DOHH2 (cell line): ENCODE measurements around the gene LRCH1.

Experiments used
- H3F3A ChIP-seq: fragments of 200-600 bp; sonication (generic), shearing (Covaris generic); 2 replicates; pipeline ENCODE4 v1.6.0; 2016; ENCODE audit warnings: antibody characterized with exemption, mild to moderate bottlenecking; ENCODE audit not compliant: control insufficient read depth, insufficient read depth
- H3K27ac ChIP-seq: fragments of 200-600 bp; sonication (generic); 2 replicates; pipeline ENCODE4 v1.5.1; 2014; ENCODE audit warnings: low read depth, mild to moderate bottlenecking, low read length, moderate library complexity
- H3K27me3 ChIP-seq: fragments of 200-600 bp; sonication (generic); 2 replicates; pipeline ENCODE4 v1.6.1; 2014; ENCODE audit warnings: mild to moderate bottlenecking, low read length, mixed read lengths; ENCODE audit not compliant: control insufficient read depth
- H3K36me3 ChIP-seq: fragments of 200-600 bp; sonication (generic); 2 replicates; pipeline ENCODE4 v1.6.1; 2014; ENCODE audit warnings: mild to moderate bottlenecking, low read length, moderate library complexity, mixed read lengths; ENCODE audit not compliant: control insufficient read depth
- H3K4me1 ChIP-seq: fragments of 200-600 bp; sonication (generic); 2 replicates; pipeline ENCODE4 v1.6.1; 2014; ENCODE audit warnings: mild to moderate bottlenecking, low read length, mixed read lengths; ENCODE audit not compliant: control insufficient read depth
- H3K4me2 ChIP-seq: fragments of 200-600 bp; sonication (generic); 2 replicates; pipeline ENCODE4 v1.6.0; 2014; ENCODE audit warnings: mild to moderate bottlenecking, low read length, moderate library complexity
- H3K4me3 ChIP-seq: fragments of 200-600 bp; sonication (generic); 2 replicates; pipeline ENCODE4 v1.5.1; 2014; ENCODE audit warnings: mild to moderate bottlenecking, low read length, mixed read lengths
- H3K79me2 ChIP-seq: fragments of 200-600 bp; sonication (generic); 2 replicates; pipeline ENCODE4 v1.6.1; 2014; ENCODE audit warnings: mild to moderate bottlenecking, low read length, mixed read lengths; ENCODE audit not compliant: control insufficient read depth
- H3K9me2 ChIP-seq: fragments of 200-600 bp; sonication (generic); replicated peaks from 2 replicates; pipeline ENCODE4 v1.6.1; 2014; ENCODE audit warnings: mild to moderate bottlenecking, low read length, mixed read lengths; ENCODE audit not compliant: control insufficient read depth
- H3K9me3 ChIP-seq: fragments of 200-600 bp; sonication (generic); 2 replicates; pipeline ENCODE4 v1.6.1; 2014; ENCODE audit warnings: antibody characterized with exemption, low read length, mixed read lengths; ENCODE audit not compliant: control insufficient read depth, insufficient read depth
- H4K20me1 ChIP-seq: fragments of 200-600 bp; sonication (generic); 2 replicates; pipeline ENCODE4 v1.6.0; 2014; ENCODE audit warnings: low read depth, mild to moderate bottlenecking, antibody characterized with exemption, low read length, moderate library complexity; ENCODE audit not compliant: control insufficient read depth, insufficient read depth
- CTCF ChIP-seq: fragments of 200-600 bp; sonication (generic); IDR thresholded peaks from one replicate; pipeline ENCODE4 v1.5.1; 2014; ENCODE audit warnings: antibody characterized with exemption, mild to moderate bottlenecking, low read depth, low read length; ENCODE audit not compliant: poor library complexity, severe bottlenecking
- EZH2phosphoT487 ChIP-seq: fragments of 200-600 bp; sonication (generic); IDR thresholded peaks from 2 replicates; pipeline ENCODE4 v1.6.1; 2017; ENCODE audit warnings: borderline replicate concordance, mild to moderate bottlenecking, antibody characterized with exemption, low read length, moderate library complexity, mixed read lengths

The LRCH1 gene

GRCh38 chr13:46665248-46665632, 112.3 kb downstream of the LRCH1 start:
- H3K4me1 ChIP-seq: peaks cover 46% of the 10 kb centered on the region
- H4K20me1 ChIP-seq: no peaks in the 10 kb centered on the region
- H3K79me2 ChIP-seq: peaks cover 39% of the 10 kb centered on the region
- H3K4me2 ChIP-seq: no peak overlapping the region
- H3F3A ChIP-seq: no peaks in the 10 kb centered on the region
- H3K27me3 ChIP-seq: no peaks in the 10 kb centered on the region
- H3K4me3 ChIP-seq: no peak overlapping the region
- H3K9me3 ChIP-seq: no peaks in the 10 kb centered on the region
- no peaks in the 10 kb centered on the region for H3K9me2 ChIP-seq
- H3K27ac ChIP-seq: no peak overlapping the region
- H3K36me3 ChIP-seq: peaks cover 12% of the 10 kb centered on the region
- TF ChIP-seq EZH2phosphoT487 (no peak), CTCF (no peak)

- no peaks in the 10 kb centered on the region for H3K9me3 ChIP-seq
- peaks cover 12% of the 10 kb centered on the region for H3K36me3 ChIP-seq
- H3K9me2 ChIP-seq: no peaks in the 10 kb centered on the region
- peaks cover 39% of the 10 kb centered on the region for H3K79me2 ChIP-seq
- H3F3A ChIP-seq: no peaks in the 10 kb centered on the region
- H4K20me1 ChIP-seq: no peaks in the 10 kb centered on the region
- no peak overlapping the region for H3K4me2 ChIP-seq
- H3K27ac ChIP-seq: no peak overlapping the region
- TF ChIP-seq CTCF (no peak), EZH2phosphoT487 (no peak)
- H3K4me3 ChIP-seq: no peak overlapping the region
- H3K4me1 ChIP-seq: peaks cover 46% of the 10 kb centered on the region
- H3K27me3 ChIP-seq: no peaks in the 10 kb centered on the region
These were observed 112.9 kb downstream of the LRCH1 start for GRCh38 chr13:46665633-46666482.

- Histone ChIP-seq H3K9me3 (no peaks in the 10 kb centered on the region), H3K4me3 (no peak overlapping the region), H3K4me1 (peaks cover 45% of the 10 kb centered on the region), H3K9me2 (no peaks in the 10 kb centered on the region), H3K36me3 (peaks cover 12% of the 10 kb centered on the region), H3K4me2 (no peak overlapping the region), H3K27ac (no peak overlapping the region), H3K79me2 (peaks cover 43% of the 10 kb centered on the region), H4K20me1 (no peaks in the 10 kb centered on the region), H3F3A (no peaks in the 10 kb centered on the region), H3K27me3 (no peaks in the 10 kb centered on the region)
- TF ChIP-seq CTCF (no peak), EZH2phosphoT487 (no peak)
These were observed 113.9 kb downstream of the LRCH1 start for GRCh38 chr13:46666727-46667456.
